ENCODE data around the gene MED15.

Gene MED15

DNA sequence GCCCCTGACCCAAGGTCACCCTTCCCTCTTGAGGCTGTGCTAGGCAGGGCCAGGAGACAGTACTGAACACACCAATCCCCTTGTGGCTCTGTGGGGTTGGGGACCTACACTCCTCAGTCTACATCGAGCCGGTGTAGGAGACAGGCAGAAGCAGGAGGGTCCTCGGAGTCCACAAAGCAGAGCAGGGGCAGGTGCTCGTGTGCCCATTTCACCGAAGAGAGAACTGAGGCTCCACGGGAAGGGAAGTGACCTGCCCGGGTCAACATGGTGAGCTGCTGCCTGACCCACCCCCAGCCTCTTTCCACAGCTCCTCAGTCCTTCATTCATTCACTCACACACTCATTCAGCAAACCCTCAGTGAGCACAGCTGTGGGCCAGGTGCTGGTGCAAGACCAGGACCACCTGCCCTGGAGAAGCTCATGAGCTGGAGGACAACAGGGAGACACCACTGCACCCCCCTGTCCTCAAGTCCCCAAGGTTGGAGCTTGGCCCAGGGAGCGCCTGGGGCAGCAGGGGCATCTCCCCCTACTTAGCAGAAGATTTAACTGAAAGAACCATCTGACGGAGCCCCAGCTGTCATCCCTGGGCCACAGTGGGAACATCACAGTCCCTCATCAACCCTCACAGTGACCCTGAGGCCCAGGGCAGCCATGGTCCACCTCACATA is 127.3 kb downstream of the MED15 start:
- no peak overlapping the region for H2AFZ ChIP-seq (ENCODE audit: low read length)
- H3K4me2 ChIP-seq (ENCODE audit: low read depth, low read length, poor library complexity, severe bottlenecking): no peak overlapping the region
- no peak for TF ChIP-seq EZH2phosphoT487 (IDR thresholded peaks at IDR 0.05; ENCODE audit: borderline replicate concordance)
- TF ChIP-seq, protein P1, sequence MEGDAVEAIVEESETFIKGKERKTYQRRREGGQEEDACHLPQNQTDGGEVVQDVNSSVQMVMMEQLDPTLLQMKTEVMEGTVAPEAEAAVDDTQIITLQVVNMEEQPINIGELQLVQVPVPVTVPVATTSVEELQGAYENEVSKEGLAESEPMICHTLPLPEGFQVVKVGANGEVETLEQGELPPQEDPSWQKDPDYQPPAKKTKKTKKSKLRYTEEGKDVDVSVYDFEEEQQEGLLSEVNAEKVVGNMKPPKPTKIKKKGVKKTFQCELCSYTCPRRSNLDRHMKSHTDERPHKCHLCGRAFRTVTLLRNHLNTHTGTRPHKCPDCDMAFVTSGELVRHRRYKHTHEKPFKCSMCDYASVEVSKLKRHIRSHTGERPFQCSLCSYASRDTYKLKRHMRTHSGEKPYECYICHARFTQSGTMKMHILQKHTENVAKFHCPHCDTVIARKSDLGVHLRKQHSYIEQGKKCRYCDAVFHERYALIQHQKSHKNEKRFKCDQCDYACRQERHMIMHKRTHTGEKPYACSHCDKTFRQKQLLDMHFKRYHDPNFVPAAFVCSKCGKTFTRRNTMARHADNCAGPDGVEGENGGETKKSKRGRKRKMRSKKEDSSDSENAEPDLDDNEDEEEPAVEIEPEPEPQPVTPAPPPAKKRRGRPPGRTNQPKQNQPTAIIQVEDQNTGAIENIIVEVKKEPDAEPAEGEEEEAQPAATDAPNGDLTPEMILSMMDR (conservative IDR thresholded peaks at IDR 0.05; ENCODE audit: low read length): no peak
- no peaks in the 10 kb centered on the region for H3K27me3 ChIP-seq (ENCODE audit: insufficient read depth, low read length, poor library complexity, severe bottlenecking)
- no peak overlapping the region for H3K4me3 ChIP-seq (ENCODE audit: low read length, poor library complexity, severe bottlenecking)
- no peaks in the 10 kb centered on the region for H3F3A ChIP-seq (ENCODE audit: low read depth)
- H3K36me3 ChIP-seq (ENCODE audit: insufficient read depth, low read length): no peaks in the 10 kb centered on the region
- H4K20me1 ChIP-seq (ENCODE audit: insufficient read depth, low read length, poor library complexity, severe bottlenecking): no peaks in the 10 kb centered on the region
- H3K9me3 ChIP-seq (ENCODE audit: insufficient read depth, low read depth, low read length): no peaks in the 10 kb centered on the region
- no peaks in the 10 kb centered on the region for H3K79me2 ChIP-seq (ENCODE audit: insufficient read depth, low read length)
- H3K9ac ChIP-seq (ENCODE audit: low read depth, low read length, poor library complexity, severe bottlenecking): no peak overlapping the region
- no peaks in the 10 kb centered on the region for H3K9me2 ChIP-seq (replicated peaks; ENCODE audit: low read depth, low read length)
- H3K4me1 ChIP-seq (ENCODE audit: insufficient read depth, low read length, poor library complexity, severe bottlenecking): peaks cover 11% of the 10 kb centered on the region

DNA sequence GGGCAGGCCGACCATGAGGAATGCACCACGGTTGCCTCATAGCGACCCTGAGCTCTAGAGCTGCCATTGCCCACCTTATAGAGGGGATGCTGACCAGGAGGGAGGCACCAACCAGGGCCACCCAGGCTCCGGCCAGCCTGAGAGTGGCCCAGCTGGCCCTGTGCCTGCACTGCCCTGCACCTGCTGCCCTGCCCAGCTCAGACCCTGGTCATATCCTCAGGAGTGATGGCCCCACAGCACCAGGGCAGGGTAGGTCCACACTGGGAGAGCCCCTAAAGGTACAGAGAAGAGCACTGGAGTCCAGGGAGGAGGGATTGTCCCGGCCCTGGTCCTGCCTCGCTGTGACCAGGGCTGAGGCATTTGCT is 127.8 kb downstream of the MED15 start:
- Histone ChIP-seq H3K9ac (ENCODE audit: low read depth, low read length, poor library complexity, severe bottlenecking) (no peak overlapping the region), H3K79me2 (ENCODE audit: insufficient read depth, low read length) (no peaks in the 10 kb centered on the region), H3K4me1 (ENCODE audit: insufficient read depth, low read length, poor library complexity, severe bottlenecking) (peaks cover 11% of the 10 kb centered on the region), H3K9me2 (replicated peaks; ENCODE audit: low read depth, low read length) (no peaks in the 10 kb centered on the region), H3K4me2 (ENCODE audit: low read depth, low read length, poor library complexity, severe bottlenecking) (peak overlapping the region; percentile 32), H2AFZ (ENCODE audit: low read length) (no peak overlapping the region), H3K4me3 (ENCODE audit: low read length, poor library complexity, severe bottlenecking) (no peak overlapping the region), H4K20me1 (ENCODE audit: insufficient read depth, low read length, poor library complexity, severe bottlenecking) (no peaks in the 10 kb centered on the region), H3K9me3 (ENCODE audit: insufficient read depth, low read depth, low read length) (no peaks in the 10 kb centered on the region), H3F3A (ENCODE audit: low read depth) (no peaks in the 10 kb centered on the region), H3K36me3 (ENCODE audit: insufficient read depth, low read length) (no peaks in the 10 kb centered on the region), H3K27me3 (ENCODE audit: insufficient read depth, low read length, poor library complexity, severe bottlenecking) (no peaks in the 10 kb centered on the region)
- TF ChIP-seq, protein P1 (conservative IDR thresholded peaks at IDR 0.05; ENCODE audit: low read length): no peak
- TF ChIP-seq EZH2phosphoT487 (IDR thresholded peaks at IDR 0.05; ENCODE audit: borderline replicate concordance): no peak

DNA sequence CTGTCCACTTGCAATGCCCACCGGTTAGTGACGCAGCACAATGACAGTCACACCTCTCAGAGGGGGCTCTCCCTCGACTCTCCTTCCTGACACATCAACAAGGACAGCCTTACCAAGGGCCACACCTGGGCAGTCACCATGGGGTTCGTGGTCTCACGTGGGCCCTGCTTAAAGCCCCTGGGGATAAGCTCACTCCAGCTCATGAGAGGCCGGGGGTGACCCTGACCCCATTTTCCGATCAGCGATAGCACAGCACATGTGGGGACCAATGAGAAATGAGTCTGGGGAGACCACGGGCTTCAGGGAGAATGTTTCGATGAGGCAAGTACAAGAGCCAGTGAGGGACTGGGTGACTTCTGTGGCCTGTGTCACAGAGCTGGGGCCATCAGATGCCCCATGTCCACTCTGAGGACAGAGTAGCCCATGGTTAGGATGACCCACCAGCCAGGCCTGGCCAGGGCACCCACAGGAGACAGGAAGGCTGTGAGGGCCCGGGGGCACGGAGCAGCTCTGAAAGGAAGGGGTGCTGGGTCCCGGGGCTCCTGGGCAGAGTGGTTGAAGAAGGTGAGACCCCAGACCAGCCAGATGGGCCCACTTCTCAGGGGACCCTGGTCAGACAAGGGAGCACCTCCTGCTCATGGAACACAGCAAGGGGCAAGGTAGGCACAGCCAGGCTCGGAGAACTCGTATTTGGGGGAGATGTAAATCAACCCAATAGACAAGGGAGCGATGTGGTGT is 128.8 kb downstream of the MED15 start:
- Histone ChIP-seq H3K4me1 (ENCODE audit: insufficient read depth, low read length, poor library complexity, severe bottlenecking) (peaks cover 11% of the 10 kb centered on the region), H3K4me2 (ENCODE audit: low read depth, low read length, poor library complexity, severe bottlenecking) (no peak overlapping the region), H2AFZ (ENCODE audit: low read length) (no peak overlapping the region), H3K27me3 (ENCODE audit: insufficient read depth, low read length, poor library complexity, severe bottlenecking) (no peaks in the 10 kb centered on the region), H3K79me2 (ENCODE audit: insufficient read depth, low read length) (no peaks in the 10 kb centered on the region), H3K4me3 (ENCODE audit: low read length, poor library complexity, severe bottlenecking) (no peak overlapping the region), H4K20me1 (ENCODE audit: insufficient read depth, low read length, poor library complexity, severe bottlenecking) (no peaks in the 10 kb centered on the region), H3F3A (ENCODE audit: low read depth) (no peaks in the 10 kb centered on the region), H3K36me3 (ENCODE audit: insufficient read depth, low read length) (no peaks in the 10 kb centered on the region), H3K9me2 (replicated peaks; ENCODE audit: low read depth, low read length) (no peaks in the 10 kb centered on the region), H3K9me3 (ENCODE audit: insufficient read depth, low read depth, low read length) (no peaks in the 10 kb centered on the region), H3K9ac (ENCODE audit: low read depth, low read length, poor library complexity, severe bottlenecking) (no peak overlapping the region)
- no peak for TF ChIP-seq EZH2phosphoT487 (IDR thresholded peaks at IDR 0.05; ENCODE audit: borderline replicate concordance)
- TF ChIP-seq, protein P1 (conservative IDR thresholded peaks at IDR 0.05; ENCODE audit: low read length): no peak
